DOHH2 (cell line): Measurements from ENCODE around the gene GNAT1.

Source experiments
- H3F3A ChIP-seq: fragments of 200-600 bp; sonication (generic), shearing (Covaris generic); 2 replicates; pipeline ENCODE4 v1.6.0; 2016; ENCODE audit warnings: antibody characterized with exemption, mild to moderate bottlenecking; ENCODE audit not compliant: control insufficient read depth, insufficient read depth
- H3K27ac ChIP-seq: fragments of 200-600 bp; sonication (generic); 2 replicates; pipeline ENCODE4 v1.5.1; 2014; ENCODE audit warnings: low read depth, mild to moderate bottlenecking, low read length, moderate library complexity
- H3K27me3 ChIP-seq: fragments of 200-600 bp; sonication (generic); 2 replicates; pipeline ENCODE4 v1.6.1; 2014; ENCODE audit warnings: mild to moderate bottlenecking, low read length, mixed read lengths; ENCODE audit not compliant: control insufficient read depth
- H3K36me3 ChIP-seq: fragments of 200-600 bp; sonication (generic); 2 replicates; pipeline ENCODE4 v1.6.1; 2014; ENCODE audit warnings: mild to moderate bottlenecking, low read length, moderate library complexity, mixed read lengths; ENCODE audit not compliant: control insufficient read depth
- H3K4me1 ChIP-seq: fragments of 200-600 bp; sonication (generic); 2 replicates; pipeline ENCODE4 v1.6.1; 2014; ENCODE audit warnings: mild to moderate bottlenecking, low read length, mixed read lengths; ENCODE audit not compliant: control insufficient read depth
- H3K4me2 ChIP-seq: fragments of 200-600 bp; sonication (generic); 2 replicates; pipeline ENCODE4 v1.6.0; 2014; ENCODE audit warnings: mild to moderate bottlenecking, low read length, moderate library complexity
- H3K4me3 ChIP-seq: fragments of 200-600 bp; sonication (generic); 2 replicates; pipeline ENCODE4 v1.5.1; 2014; ENCODE audit warnings: mild to moderate bottlenecking, low read length, mixed read lengths
- H3K79me2 ChIP-seq: fragments of 200-600 bp; sonication (generic); 2 replicates; pipeline ENCODE4 v1.6.1; 2014; ENCODE audit warnings: mild to moderate bottlenecking, low read length, mixed read lengths; ENCODE audit not compliant: control insufficient read depth
- H3K9me2 ChIP-seq: fragments of 200-600 bp; sonication (generic); replicated peaks from 2 replicates; pipeline ENCODE4 v1.6.1; 2014; ENCODE audit warnings: mild to moderate bottlenecking, low read length, mixed read lengths; ENCODE audit not compliant: control insufficient read depth
- H3K9me3 ChIP-seq: fragments of 200-600 bp; sonication (generic); 2 replicates; pipeline ENCODE4 v1.6.1; 2014; ENCODE audit warnings: antibody characterized with exemption, low read length, mixed read lengths; ENCODE audit not compliant: control insufficient read depth, insufficient read depth
- H4K20me1 ChIP-seq: fragments of 200-600 bp; sonication (generic); 2 replicates; pipeline ENCODE4 v1.6.0; 2014; ENCODE audit warnings: low read depth, mild to moderate bottlenecking, antibody characterized with exemption, low read length, moderate library complexity; ENCODE audit not compliant: control insufficient read depth, insufficient read depth
- EZH2phosphoT487 ChIP-seq: fragments of 200-600 bp; sonication (generic); IDR thresholded peaks from 2 replicates; pipeline ENCODE4 v1.6.1; 2017; ENCODE audit warnings: borderline replicate concordance, mild to moderate bottlenecking, antibody characterized with exemption, low read length, moderate library complexity, mixed read lengths
- TF ChIP-seq, protein P1 (sequence below): fragments of 200-600 bp; sonication (generic); IDR thresholded peaks from one replicate; pipeline ENCODE4 v1.5.1; 2014; ENCODE audit warnings: antibody characterized with exemption, mild to moderate bottlenecking, low read depth, low read length; ENCODE audit not compliant: poor library complexity, severe bottlenecking

The GNAT1 gene

GRCh38 chr3:50212502-50212901 is 21.1 kb downstream of the GNAT1 start:
- Histone ChIP-seq H3K36me3 (no peaks in the 10 kb centered on the region), H4K20me1 (0 out of 2 replicates have a peak, but pooled peaks cover 3% of the 10 kb centered on the region), H3F3A (no peaks in the 10 kb centered on the region), H3K4me3 (no peak overlapping the region), H3K4me2 (no peak overlapping the region), H3K27ac (no peak overlapping the region), H3K4me1 (no peaks in the 10 kb centered on the region), H3K9me2 (no peaks in the 10 kb centered on the region), H3K79me2 (no peaks in the 10 kb centered on the region), H3K9me3 (no peaks in the 10 kb centered on the region), H3K27me3 (peaks cover 11% of the 10 kb centered on the region)
- no peak for TF ChIP-seq EZH2phosphoT487
- TF ChIP-seq, protein P1, sequence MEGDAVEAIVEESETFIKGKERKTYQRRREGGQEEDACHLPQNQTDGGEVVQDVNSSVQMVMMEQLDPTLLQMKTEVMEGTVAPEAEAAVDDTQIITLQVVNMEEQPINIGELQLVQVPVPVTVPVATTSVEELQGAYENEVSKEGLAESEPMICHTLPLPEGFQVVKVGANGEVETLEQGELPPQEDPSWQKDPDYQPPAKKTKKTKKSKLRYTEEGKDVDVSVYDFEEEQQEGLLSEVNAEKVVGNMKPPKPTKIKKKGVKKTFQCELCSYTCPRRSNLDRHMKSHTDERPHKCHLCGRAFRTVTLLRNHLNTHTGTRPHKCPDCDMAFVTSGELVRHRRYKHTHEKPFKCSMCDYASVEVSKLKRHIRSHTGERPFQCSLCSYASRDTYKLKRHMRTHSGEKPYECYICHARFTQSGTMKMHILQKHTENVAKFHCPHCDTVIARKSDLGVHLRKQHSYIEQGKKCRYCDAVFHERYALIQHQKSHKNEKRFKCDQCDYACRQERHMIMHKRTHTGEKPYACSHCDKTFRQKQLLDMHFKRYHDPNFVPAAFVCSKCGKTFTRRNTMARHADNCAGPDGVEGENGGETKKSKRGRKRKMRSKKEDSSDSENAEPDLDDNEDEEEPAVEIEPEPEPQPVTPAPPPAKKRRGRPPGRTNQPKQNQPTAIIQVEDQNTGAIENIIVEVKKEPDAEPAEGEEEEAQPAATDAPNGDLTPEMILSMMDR, result no peak

DNA sequence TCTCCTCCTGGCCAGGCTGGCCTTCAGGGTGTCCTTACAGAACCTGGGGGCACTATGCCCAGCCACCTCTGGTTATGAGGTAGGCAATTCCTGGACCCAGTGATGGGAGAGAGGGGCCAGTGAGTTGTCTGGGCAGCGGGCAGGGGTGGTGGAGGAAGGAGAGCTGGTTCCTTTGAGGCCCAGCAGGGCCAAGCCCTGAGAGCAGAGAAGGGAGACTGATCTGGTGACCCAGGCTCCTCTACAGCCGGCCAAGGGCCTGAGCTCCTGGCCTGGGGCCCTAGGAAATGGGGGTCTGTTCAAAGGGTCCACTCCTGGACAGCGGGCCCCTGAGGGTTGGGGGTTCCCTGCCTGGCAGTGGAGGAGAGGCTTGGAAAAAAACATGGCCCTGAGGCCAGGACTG is 21.6 kb downstream of the GNAT1 start:
- H3K9me2 ChIP-seq, result no peaks in the 10 kb centered on the region
- no peak for TF ChIP-seq EZH2phosphoT487
- TF ChIP-seq, protein P1, result no peak
- H4K20me1 ChIP-seq, result 0 out of 2 replicates have a peak, but pooled peaks cover 3% of the 10 kb centered on the region
- H3F3A ChIP-seq, result no peaks in the 10 kb centered on the region
- H3K4me3 ChIP-seq, result no peak overlapping the region
- peaks cover 9% of the 10 kb centered on the region for H3K27me3 ChIP-seq
- no peak overlapping the region for H3K4me2 ChIP-seq
- no peaks in the 10 kb centered on the region for H3K36me3 ChIP-seq
- no peaks in the 10 kb centered on the region for H3K79me2 ChIP-seq
- H3K27ac ChIP-seq, result no peak overlapping the region
- H3K9me3 ChIP-seq, result no peaks in the 10 kb centered on the region
- no peaks in the 10 kb centered on the region for H3K4me1 ChIP-seq

DNA sequence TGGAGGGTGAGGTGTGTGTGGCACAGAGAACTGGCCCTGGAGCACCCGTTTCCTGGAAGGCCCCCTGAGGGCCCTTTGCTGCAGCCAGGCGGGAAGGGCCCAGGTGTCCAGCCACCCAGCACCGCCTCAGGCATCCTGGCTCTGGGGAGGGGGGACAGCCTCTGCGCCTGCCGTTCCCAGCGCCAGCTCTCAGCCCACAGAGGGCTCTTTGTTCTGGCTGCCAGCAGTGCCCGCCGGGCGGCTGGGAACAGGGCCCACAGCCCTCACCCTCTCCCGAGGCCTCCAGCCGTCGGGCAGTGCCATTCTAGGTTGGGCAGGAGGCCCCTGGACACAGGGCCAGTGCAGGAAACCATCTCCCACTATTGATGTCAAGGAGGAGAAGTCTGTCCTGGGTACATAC is 22.0 kb downstream of the GNAT1 start:
- H3K79me2 ChIP-seq, result no peaks in the 10 kb centered on the region
- H3K36me3 ChIP-seq, result no peaks in the 10 kb centered on the region
- no peak overlapping the region for H3K27ac ChIP-seq
- no peaks in the 10 kb centered on the region for H3F3A ChIP-seq
- H3K4me1 ChIP-seq, result no peaks in the 10 kb centered on the region
- no peak overlapping the region for H3K4me2 ChIP-seq
- H3K9me3 ChIP-seq, result no peaks in the 10 kb centered on the region
- H3K27me3 ChIP-seq, result peaks cover 9% of the 10 kb centered on the region
- H3K4me3 ChIP-seq, result no peak overlapping the region
- 0 out of 2 replicates have a peak, but pooled peaks cover 3% of the 10 kb centered on the region for H4K20me1 ChIP-seq
- H3K9me2 ChIP-seq, result no peaks in the 10 kb centered on the region
- TF ChIP-seq, protein P1, result no peak
- TF ChIP-seq EZH2phosphoT487, result no peak

GRCh38 chr3:50214824-50215223 is 23.4 kb downstream of the GNAT1 start:
- Histone ChIP-seq H3K27ac (no peak overlapping the region), H3K79me2 (no peaks in the 10 kb centered on the region), H3F3A (no peaks in the 10 kb centered on the region), H3K27me3 (peaks cover 8% of the 10 kb centered on the region), H4K20me1 (0 out of 2 replicates have a peak, but pooled peaks cover 3% of the 10 kb centered on the region), H3K4me3 (no peak overlapping the region), H3K4me2 (no peak overlapping the region), H3K9me2 (no peaks in the 10 kb centered on the region), H3K9me3 (no peaks in the 10 kb centered on the region), H3K36me3 (no peaks in the 10 kb centered on the region), H3K4me1 (no peaks in the 10 kb centered on the region)
- TF ChIP-seq, protein P1, result no peak
- no peak for TF ChIP-seq EZH2phosphoT487
